ENCODE results near the gene AHNAK. TPM values are rescaled to one million over a fixed set of nuclear protein-coding genes. Genes with fewer than 3 reads are reported as not detected.

AHNAK gene
- total and polyA plus RNA-seq, 2 of the 8 experiments (the other 6 are each of a cell fraction or from before 2014, with no cell fraction given), result 2.0 to 5.8 TPM

- peak; percentile 11 for TF ChIP-seq RNF2 (IDR thresholded peaks at IDR 0.05; ENCODE audit: borderline replicate concordance, low read depth, low read length, missing control alignments, poor library complexity, severe bottlenecking)
- no peak for TF ChIP-seq NANOG (IDR thresholded peaks at IDR 0.05; ENCODE audit: insufficient read depth, low read depth, low read length, poor library complexity, severe bottlenecking)
- peak; percentile 66 for TF ChIP-seq KDM4A (IDR thresholded peaks at IDR 0.05; ENCODE audit: low read depth, low read length, severe bottlenecking)
- peak; percentile 29 for TF ChIP-seq ASH2L (IDR thresholded peaks at IDR 0.05; ENCODE audit: low read length)
- no peak for TF ChIP-seq SAP30 (IDR thresholded peaks at IDR 0.05; ENCODE audit: insufficient read depth, insufficient replicate concordance, low read length)
- no peak for TF ChIP-seq SIX5 (IDR thresholded peaks at IDR 0.05; ENCODE audit: low read depth, low read length)
- TF ChIP-seq EGR1 (IDR thresholded peaks at IDR 0.05; ENCODE audit: borderline replicate concordance, low read depth, low read length), result peak; percentile 94; the same call in 1 of the 2 replicates
- no peak; the same call in 1 of the 2 replicates for TF ChIP-seq ATF2 (IDR thresholded peaks at IDR 0.05; ENCODE audit: low read length)
- no peak for TF ChIP-seq FOSL1 (IDR thresholded peaks at IDR 0.05; ENCODE audit: insufficient read depth, low read depth, low read length)
- TF ChIP-seq TAF1 (IDR thresholded peaks at IDR 0.05; ENCODE audit: low read depth, low read length), result no peak
- no peak for TF ChIP-seq HDAC2 (IDR thresholded peaks at IDR 0.05; ENCODE audit: borderline replicate concordance in 1 of 2, low read depth in 2 of 2, low read length in 2 of 2)
- no peak for TF ChIP-seq MAFK (IDR thresholded peaks at IDR 0.05; ENCODE audit: low read depth, low read length)
- no peak for TF ChIP-seq HDAC6 (IDR thresholded peaks at IDR 0.05; ENCODE audit: low read depth, low read length)
- TF ChIP-seq POLR2A (IDR thresholded peaks at IDR 0.05; ENCODE audit: control extremely low read depth in 1 of 2, low read depth in 2 of 2, low read length in 2 of 2), result no peak
- no peak for TF ChIP-seq KDM5A (IDR thresholded peaks at IDR 0.05; ENCODE audit: low read length)
- peak; percentile 31; the same call in 1 of the 2 replicates for TF ChIP-seq JUND (IDR thresholded peaks at IDR 0.05; ENCODE audit: low read length)
- TF ChIP-seq NRF1 (IDR thresholded peaks at IDR 0.05; ENCODE audit: low read depth, low read length), result no peak
- TF ChIP-seq USF2 (IDR thresholded peaks at IDR 0.05; ENCODE audit: low read length), result no peak
- no peak for TF ChIP-seq POU5F1 (IDR thresholded peaks at IDR 0.05; ENCODE audit: low read depth, low read length)
Measured at GRCh38 chr11:62545437-62546243, 966 bp downstream of the AHNAK start (continued).
